HG03378 (cell line): ENCODE measurements around the gene LPAR2.
"Not testable (repeated sequence)": the region's sequence is repeated elsewhere in the genome, so short reads cannot be mapped to it uniquely, and the experiment has no call there.

ENCODE experiments used
- ATAC-seq: cut with Tn5 transposase; IDR thresholded peaks from one replicate; pipeline ENCODE4 v1.9.1; 2021; ENCODE audit warnings: mild to moderate bottlenecking, moderate library complexity; ENCODE audit not compliant: unreplicated experiment

The LPAR2 gene

DNA sequence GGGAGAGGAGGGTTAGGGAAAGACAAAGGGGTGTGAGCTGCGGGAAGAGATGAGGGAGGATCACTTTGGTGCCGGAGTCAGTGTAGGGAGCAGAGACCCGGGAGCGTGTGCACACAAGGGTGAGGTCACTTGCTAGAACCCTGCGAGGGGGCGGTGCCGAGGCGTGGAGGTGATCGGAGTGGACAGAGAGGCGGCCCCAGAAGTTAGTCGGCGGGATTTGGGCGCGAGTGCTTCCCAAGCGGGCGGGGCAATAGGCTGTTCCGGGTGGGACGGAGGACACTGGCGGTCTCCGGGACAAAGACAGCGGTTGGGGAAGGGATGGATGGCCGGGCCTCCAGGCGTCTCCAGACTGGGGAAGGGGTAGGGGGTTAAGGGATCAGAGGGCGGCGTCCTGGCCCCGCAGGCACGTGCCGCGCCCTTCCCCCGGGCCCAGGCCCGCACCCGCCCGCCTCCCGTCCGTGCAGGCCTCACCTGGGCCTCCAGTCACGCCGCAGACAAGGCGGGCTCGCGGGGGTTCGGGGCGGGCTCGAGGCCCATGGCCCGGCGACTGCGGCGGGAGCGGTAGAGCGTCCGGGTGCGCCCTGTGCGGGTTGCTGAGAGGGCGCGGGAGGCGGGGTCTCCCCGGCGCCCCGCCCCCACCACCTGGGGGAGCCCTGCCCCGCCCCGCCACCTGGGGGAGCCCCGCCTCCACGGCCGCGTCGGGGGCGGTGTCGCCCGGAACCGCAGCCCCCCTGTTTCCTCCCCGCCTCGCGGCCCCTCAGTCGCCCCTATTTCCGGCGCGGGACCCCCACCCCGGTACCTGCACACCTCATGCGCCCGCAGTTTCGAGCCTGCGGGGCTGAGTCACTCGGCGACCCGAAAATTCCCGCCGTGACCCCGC lies at the start of gene LPAR2:
Gene LPAR2, minus strand, starts transcription at position 600 of the 880 bp plus-strand sequence. CDS start 945 bp downstream, outside the sequence.
- no peak for ATAC-seq

DNA sequence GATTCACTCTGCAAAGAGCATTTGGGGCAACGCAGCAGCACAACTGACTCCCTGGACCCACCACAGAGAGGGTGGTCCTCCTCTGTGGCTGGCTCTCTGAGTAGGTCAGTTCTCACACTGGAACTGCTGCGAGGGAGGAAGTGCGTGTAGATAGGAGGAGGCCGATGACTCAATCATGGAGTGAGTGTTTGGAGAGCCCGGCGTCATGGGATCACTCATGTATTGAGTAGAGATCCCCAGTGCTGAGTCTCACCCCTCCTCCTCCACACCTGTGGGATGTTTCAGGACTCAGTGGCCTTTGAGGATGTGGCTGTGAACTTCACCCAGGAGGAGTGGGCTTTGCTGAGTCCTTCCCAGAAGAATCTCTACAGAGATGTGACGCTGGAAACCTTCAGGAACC lies 49.6 kb upstream of the LPAR2 start:
- ATAC-seq: no peak

DNA sequence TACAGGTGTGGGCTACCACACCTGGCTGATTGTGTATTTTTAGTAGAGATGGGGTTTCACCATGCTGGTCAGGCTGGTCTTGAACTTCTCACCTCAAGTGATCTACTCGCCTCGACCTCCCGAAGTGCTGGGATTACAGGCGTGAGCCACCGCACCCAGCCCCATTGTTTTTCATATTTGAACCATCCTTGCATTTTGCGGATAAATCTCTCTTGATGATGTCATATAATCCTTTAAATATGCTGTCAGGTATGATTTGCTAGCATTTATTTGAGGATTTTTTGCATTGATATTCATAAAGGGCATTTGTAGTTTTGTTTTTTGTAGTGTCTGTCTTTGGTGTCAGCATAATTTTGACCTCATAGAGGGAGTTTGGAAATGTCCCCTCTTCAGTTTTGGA lies 46.3 kb upstream of the LPAR2 start:
- no peak for ATAC-seq

DNA sequence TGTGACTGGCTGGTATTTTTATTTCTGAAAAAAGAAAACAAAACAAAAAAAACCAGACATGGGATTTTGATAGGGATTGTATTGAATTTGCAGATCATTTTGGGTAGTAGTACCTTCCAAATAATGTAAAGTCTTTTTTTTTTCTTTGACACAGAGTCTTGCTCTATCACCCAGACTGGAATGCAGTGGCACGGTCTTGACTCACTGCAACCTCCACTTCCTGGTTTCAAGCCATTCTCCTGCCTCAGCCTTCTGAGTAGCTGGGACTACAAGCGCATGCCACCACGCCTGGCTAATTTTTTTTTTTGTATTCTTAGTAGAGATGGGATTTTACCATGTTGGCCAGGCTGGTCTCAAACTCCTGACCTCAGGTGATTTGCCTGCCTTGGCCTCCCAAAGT lies 44.8 kb upstream of the LPAR2 start:
- ATAC-seq: no peak

DNA sequence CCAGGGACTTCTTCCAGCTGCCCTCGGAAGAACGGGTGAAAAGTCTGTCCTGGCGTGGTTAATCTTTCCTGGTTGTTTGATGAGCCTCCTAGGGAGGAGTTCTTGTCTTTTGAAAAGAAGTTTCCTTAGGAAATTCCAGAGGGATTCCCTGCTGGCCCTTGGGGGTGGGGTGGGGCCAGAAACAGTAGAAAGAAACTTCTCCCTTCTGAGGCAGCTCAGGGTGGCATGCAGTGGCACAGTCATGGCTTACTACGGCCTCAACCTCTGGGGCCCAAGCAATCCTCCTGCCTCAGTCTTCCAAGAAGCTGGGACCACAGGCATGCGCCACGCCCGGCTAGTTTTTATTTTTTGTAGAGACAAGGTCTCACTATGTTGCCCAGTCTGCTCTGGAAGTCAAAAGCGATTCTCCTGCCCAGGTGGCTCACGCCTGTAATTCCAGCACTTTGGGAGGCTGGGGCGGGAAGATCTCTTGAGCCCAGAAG lies 42.1 kb upstream of the LPAR2 start:
- no peak for ATAC-seq

DNA sequence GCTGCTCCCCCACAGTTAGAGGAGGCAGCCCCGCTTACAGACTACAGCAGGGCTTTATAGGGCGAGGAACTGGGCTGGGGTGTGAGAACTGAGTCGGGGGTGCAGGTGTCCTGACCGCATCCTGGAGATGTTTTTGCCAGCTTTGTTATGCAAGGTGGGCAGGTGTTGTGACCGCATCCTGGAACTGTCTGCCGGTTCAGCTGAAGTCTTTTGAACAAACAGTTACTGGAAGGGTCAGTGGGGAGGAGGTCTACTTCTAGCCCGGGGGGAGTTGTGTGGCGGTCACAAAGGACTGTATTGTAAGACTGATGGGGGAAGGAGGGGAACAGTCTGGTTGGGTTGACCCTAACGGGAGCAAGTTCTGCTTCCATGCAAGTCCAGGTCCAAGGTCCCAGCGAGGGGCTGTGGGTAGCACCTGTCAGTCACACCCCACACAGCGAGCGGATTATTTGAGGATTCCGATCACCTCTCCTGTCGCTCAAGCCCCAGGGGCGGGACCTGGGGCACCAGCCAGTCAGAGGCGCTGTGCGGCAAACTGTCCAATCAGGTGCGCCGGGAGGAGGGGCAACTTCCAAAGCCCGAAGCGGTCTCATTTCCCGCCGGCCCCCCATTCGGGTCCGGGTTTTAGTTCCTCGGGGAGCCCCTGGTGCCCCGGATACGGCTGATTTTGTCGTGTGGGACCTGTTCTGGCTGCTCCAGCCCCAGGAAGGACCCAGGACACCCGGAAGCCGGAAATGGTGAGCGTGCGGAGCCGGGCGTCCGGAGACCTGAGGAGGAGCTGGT lies 40.4 kb upstream of the LPAR2 start, which contains the start of gene ZNF101:
Gene ZNF101, plus strand, starts transcription at position 610 of the 783 bp plus-strand sequence. Its CDS starts 125 bp downstream, at position 735.
- ATAC-seq: peak; percentile 71

DNA sequence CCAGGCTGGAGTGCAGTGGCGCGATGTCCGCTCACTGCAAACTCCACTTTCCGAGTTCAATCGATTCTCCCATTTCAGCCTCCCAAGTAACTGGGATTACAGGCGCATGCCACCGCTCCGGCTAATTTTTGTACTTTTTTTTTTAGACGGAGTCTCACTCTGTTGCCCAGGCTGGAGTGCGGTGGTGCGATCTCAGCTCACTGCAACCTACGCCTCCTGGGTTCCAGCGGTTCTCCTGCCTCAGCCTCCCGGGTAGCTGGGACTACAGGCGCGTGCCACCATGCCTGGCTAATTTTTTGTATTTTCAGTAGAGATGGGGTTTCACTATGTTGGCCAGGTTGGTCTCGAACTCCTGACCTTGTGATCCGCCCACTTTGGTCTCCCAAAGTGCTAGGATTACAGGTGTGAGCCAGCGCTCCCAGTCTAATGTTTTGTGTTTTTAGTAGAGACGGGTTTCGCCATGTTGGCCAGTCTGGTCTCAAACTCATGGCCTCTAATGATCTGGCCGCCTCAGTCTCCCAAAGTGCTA lies 37.5 kb upstream of the LPAR2 start:
- ATAC-seq: not testable (repeated sequence)

DNA sequence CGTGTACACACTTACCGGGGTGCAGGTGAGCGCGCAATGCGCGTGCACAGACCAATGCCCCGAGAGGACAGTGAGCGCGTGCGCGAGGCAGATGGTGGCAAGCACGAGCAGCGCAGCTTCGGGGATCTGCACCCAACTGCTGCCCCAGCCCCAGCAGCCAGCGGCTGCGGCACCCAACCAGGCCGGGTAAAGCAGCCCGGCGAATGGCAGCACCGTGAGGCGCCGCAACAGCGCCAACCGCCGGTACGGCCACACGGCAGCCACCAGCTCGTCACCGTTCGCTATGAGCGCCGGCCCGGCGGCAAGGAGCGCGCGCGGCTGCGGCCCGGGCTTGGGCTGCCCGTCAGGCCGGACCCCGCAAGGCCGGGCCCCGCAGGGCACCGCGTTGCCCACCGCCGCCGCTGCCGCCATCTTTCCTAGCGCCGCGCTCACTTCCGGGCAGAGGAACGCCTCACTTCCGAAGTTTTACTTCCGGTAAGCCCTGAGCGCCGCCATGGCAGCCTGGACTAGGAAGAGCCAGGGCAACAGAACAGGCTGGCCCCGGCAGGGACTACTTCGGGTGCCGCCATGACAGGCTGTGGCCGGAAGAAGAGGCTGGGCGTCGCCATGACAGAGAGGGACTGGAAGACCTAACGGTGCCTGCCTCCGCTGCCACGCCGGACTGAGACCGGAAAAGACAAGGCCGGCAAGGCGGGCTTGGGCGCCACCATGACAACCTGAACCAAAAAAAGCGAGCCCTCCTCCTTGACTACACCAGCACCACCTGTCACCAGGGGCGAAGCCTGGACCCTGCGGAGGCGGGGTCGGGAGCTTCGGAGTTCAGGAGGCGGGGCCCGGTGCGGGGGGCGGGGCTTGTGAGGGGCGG lies 35.5 kb upstream of the LPAR2 start, which contains the start of gene ATP13A1:
Gene ATP13A1, minus strand, starts transcription at position 421 of the 865 bp plus-strand sequence. Its CDS starts 10 bp downstream, at position 411.
- ATAC-seq: peak; percentile 65

DNA sequence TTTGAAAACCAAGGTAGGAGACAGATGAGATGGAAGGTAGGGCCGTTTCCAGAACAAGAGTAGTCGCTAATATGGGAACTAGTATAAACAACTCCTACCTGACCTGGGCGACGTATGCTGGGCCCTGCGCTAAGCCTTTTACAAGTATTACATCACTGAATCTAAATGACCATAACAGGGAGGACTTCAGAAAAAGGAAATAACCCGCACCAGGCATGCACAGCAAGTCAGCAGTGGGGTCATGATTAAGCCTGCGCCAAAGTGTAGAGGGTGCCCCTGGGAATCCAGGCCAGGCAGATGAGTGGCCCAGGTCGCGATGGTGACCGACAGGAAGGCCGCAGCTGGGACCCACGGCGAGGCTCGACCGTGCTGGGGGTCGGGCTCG lies 34.8 kb upstream of the LPAR2 start:
- ATAC-seq: no peak

DNA sequence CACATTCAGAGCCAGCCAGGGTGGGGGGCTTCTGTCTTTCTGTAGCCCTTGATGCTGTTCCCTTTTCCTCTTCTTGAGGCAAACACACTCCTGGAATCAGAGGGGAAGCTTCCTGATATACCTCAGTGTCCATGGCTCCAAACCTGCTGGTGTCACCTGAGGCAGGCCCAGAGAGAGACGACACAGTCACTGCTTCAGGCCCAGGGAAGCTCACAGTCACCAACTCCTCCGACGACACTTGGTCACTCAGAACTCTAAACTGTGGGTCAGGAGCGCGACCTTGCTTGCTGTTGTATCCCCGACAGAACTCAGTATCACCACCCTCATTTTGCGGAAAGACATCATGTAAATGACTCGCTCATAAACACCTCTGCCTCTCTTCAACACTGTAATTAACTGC lies 34.3 kb upstream of the LPAR2 start:
- ATAC-seq: no peak

DNA sequence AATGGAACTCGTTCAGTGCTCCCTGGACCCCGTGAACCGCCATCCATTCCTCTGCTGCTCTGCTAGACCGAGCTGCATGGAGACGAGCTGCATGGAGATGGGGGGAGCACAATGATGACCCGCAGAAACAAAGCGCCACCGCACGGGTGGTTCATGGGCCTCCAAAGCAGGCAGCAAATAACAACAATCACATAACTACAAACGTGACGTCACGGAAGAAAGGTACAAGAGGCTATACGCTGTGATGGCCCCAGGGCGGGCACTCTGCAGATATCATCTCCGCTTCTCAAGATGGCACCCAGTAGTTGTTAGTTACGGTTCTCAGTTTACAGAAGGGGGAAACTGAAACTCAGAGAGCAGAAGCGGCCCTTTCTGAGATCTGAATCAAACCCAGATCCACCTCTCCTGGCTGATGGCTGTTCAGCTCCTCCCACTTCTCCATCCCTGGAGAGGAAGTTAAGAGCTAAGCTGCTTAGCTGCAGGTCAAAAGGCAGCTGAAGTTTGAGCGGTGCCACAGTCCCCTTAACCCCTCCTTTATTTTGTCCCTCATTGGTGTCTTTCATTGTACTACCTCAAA lies 33.7 kb upstream of the LPAR2 start:
- ATAC-seq: peak; percentile 34

DNA sequence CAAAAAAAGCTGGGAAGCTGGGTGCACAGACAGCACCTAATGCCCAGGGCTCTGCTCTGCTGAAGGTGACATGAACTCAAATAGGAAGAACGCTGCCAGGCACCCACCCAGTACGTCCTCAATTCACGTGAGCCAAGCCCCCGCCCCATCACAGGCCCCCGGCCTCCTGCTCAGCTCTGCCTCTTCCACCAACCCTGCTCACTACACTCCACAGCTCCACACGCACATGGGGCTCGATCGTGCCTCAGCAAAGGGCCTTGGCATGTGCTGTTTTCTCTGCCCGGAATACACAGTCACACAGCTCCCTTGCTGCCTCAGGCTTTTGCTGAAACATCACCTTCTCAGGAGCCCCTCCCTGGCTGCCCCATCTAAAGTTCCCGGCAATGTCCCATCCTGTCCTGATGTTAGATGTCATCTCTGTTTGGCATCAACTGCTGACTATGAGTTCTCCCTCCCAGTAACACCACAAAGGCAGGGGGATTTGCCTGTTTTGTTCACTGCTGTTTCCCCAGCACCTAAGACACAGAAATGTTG lies 33.2 kb upstream of the LPAR2 start:
- ATAC-seq: no peak

DNA sequence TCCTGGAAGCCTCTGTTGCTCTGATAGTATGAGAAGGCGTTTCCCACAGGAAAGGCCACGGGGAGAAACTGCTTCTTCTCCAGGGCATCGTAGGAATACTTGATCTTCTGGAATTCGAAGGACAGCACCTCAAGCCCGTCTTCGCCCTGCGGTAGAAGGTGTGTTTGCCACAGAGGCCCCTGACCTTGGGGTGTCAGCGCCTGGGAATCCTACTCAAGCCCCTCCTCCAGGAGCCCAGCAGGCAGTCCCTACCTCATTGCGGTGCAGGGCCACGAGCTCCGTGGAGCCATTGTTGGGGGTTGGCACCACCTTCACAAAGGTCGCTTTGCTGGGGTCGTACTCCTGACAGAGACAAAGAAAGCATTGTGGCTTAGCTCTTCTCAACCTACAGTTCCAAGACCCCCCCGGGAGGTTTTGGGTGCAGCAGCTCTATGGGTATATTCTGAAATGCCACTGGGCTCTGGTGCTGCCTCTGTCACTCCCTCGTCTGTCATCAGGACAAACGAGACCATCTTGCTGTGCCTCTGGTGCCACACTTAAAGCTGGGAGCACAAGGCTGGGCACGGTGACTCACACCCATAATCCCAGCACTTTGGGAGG lies 31.7 kb upstream of the LPAR2 start:
- no peak for ATAC-seq

DNA sequence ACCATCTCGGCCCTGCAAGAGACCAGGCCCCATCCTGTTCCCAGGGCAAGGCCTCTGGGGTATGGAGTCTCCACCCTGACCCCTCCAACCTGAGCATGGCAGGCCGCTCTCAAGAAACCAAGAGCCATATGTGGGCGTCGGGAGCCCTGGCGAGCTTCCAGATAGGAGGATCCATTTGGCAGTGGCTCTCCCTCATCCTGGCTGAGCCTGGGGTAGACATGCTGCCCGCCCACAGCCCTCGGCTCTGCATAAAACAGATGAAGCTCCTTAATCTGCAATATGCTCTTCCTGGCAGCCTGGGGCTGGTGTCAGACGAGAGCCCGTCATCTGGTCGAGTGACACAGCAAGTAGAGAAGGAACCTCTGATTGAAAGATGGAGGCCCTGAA lies 29.4 kb upstream of the LPAR2 start:
- no peak for ATAC-seq

DNA sequence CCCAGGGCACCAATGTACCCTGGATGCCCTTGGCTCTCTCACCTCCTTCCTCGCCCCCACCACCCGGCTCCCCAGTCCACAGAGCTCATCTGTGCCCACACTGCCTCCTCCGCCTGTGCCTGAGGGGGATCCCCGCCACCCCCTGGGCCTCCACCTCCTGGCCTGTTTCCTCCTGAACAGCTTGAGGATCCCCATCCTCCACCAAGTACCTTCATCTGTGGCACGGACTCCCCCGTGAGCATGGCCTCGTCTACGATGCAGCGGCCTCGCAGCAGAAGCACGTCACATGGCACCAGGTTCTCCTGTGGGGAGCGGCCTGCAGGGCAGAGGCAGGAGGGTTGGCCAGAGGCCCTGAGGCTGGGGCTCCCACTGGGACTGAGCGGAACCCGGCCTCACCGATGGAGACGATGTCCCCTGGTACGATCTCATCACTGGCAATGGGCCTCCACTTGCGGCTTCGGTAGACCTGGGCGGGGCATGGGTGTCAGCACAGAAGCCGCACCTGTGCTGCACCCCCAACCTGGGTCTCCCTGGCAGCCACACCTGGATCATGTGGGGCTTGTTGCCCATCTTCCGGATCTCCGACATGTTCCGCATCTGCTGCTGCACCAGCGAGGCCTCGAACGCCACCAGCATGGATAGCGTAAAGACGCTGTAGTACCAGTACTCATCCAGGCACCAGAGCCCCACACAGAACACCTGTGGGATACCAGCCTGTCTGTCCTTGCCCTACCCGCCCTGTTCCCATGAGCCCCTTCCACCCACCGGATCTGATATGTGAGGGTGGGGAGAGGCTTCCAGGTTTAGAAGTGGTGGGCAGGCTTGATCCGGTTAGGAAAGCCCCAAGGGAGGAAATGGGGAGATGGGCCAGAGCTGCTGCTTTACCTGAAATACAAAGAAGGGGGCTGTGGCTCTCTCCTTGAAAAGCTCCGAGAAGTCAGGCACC lies 28.7 kb upstream of the LPAR2 start:
- no peak for ATAC-seq

DNA sequence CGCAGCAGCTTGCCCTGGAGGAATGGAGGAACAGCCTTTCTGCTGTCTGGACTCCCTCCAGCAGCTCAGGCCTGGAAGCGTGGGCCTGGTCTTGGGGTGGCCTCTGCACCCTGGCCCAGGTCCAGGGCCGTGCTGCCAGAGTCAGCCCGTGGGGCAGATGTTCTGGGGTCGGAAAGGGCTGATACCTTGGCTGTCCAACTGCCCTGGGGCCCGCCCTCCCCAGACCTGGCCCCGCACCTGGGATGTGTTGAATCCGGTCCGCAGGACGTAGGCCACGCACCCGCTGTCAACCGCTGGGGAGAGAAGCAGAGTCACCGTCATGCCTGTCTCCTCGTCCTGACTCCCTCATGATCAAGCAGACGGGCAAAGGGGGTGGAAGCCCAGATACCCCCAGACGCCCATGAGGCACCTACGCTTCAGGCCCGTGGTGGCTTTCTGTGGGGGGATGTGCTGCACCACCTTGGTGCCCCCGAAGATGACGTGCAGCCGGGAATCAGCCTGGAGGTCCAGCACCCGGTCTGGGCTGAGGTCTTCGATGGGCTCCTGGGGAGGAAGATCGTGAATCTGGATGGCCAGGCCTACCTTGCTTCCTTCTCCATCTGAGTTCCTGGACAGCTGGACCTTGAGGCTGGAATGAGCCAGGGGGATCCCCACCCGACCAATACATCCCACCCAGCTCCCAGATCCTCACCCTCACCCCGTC lies 27.8 kb upstream of the LPAR2 start:
- no peak for ATAC-seq

DNA sequence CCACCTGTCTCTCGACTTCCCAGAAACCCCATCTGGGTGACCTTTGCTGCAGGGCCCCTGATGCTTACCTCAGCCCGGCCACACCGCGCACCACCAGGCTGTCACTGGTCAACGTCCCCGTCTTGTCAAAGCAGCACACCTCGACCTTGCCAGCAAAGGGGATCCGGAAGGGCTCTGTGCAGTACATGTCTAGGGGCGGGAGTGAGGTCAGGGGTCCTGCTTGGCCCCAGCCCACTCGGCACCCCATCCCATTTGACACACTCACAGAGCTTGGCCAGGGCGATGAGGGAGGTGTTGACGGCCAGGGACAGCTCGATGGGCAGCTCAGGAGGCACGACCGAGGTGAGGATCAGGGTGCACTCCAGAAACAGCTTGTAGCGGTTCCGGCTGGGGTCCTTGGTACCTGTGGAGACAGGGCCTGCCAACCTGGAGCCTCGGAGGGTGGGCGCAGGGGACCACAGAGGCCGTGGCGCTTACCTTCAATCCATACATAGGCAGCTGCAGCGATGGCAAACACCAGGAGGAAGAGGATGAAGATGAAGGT lies 27.1 kb upstream of the LPAR2 start:
- no peak for ATAC-seq
